ENCODE results near the gene LENEP. TPM values are rescaled to one million over a fixed set of nuclear protein-coding genes. Genes with fewer than 3 reads are reported as not detected.
A peak's percentile ranks its signal among the peaks of the same experiment; 100 is the strongest.

LENEP gene
- total RNA-seq, 1 donor from 2014 or later: not detected

GRCh38 chr1:155022136-155022926, 28.9 kb downstream of the LENEP start:
- H3K36me3 ChIP-seq: no peaks in the 10 kb centered on the region
- no peak for TF ChIP-seq CTCF (IDR thresholded peaks at IDR 0.05)

DNA sequence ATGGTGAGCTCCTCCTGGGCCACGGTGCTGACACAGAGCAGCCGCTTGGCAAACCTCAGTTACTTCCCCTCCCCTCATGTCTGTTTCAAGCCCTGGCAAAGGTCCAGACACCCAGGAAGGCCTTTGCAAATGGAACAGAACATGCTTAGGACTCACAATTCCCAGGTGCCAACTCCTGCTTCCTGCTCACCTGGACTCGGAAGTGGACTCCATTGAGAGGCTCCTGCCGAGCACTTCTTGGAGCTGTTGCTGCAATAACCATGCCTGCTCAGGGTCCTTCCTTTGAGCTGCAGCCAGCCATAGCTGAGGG, 29.5 kb downstream of the LENEP start:
- ATAC-seq (peak; percentile 31 to 46), DNase-seq (no peak)
- peaks cover 16% of the 10 kb centered on the region for H3K4me1 ChIP-seq
- intact Hi-C loops (cut with DNase I): no loop called here
- no peak for TF ChIP-seq CTCF (IDR thresholded peaks at IDR 0.05)
- no peak overlapping the region for H3K4me3 ChIP-seq
- no peaks in the 10 kb centered on the region for H3K27me3 ChIP-seq (ENCODE audit: low read depth)
- H3K9me3 ChIP-seq: no peaks in the 10 kb centered on the region
- no peaks in the 10 kb centered on the region for H3K36me3 ChIP-seq
- H3K27ac ChIP-seq: no peak overlapping the region

More at GRCh38 chr1:155022136-155022926, 28.9 kb downstream of the LENEP start:
- Histone ChIP-seq H3K4me3 (no peak overlapping the region), H3K27ac (no peak overlapping the region), H3K9me3 (no peaks in the 10 kb centered on the region), H3K27me3 (ENCODE audit: low read depth) (no peaks in the 10 kb centered on the region), H3K4me1 (peaks cover 21% of the 10 kb centered on the region)
- DNase-seq (no peak), ATAC-seq (no peak)
- intact Hi-C loops (cut with DNase I): no loop called here

- no peak overlapping the region for H3K27ac ChIP-seq
- no peak for TF ChIP-seq CTCF (IDR thresholded peaks at IDR 0.05)
- DNase-seq: no peak
- no peaks in the 10 kb centered on the region for H3K36me3 ChIP-seq
- no peak for ATAC-seq
- peaks cover 8% of the 10 kb centered on the region for H3K4me1 ChIP-seq
- H3K9me3 ChIP-seq: no peaks in the 10 kb centered on the region
- H3K4me3 ChIP-seq: no peak overlapping the region
- intact Hi-C loops (cut with DNase I): no loop called here
- no peaks in the 10 kb centered on the region for H3K27me3 ChIP-seq (ENCODE audit: low read depth)
These were observed 30.2 kb downstream of the LENEP start for GRCh38 chr1:155023627-155024026.

- no peak for ATAC-seq
- Histone ChIP-seq H3K9me3 (no peaks in the 10 kb centered on the region), H3K36me3 (no peaks in the 10 kb centered on the region), H3K27ac (no peak overlapping the region), H3K4me3 (no peak overlapping the region), H3K27me3 (ENCODE audit: low read depth) (no peaks in the 10 kb centered on the region), H3K4me1 (peaks cover 1% of the 10 kb centered on the region)
- TF ChIP-seq CTCF (IDR thresholded peaks at IDR 0.05): no peak
- DNase-seq: no peak
- intact Hi-C loops (cut with DNase I): no loop called here
These were observed 30.9 kb downstream of the LENEP start for GRCh38 chr1:155024315-155024714.

DNA sequence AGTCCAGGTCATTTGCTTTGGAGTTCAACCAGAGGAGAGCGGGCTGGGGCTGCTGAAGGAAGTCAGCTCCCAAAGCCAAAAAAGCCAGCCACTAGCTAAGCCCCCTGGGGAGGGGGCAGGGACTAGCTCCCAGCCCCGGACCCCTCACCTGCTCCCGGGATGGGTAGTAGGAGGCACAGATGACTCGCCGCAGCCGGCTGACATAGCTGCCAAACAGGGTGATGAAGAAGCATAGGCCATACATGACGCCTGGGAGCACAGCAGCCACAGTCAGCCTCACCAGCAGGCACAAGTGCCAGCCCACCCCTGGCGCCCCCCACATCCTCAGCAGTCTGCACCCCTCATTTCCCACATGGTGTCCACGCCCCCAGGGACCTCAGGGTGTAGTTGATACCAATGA, 32.8 kb downstream of the LENEP start:
- H3K27ac ChIP-seq: no peak overlapping the region
- H3K36me3 ChIP-seq: no peaks in the 10 kb centered on the region
- no peak overlapping the region for H3K4me3 ChIP-seq
- no peaks in the 10 kb centered on the region for H3K9me3 ChIP-seq
- intact Hi-C loops (cut with DNase I): no loop called here
- TF ChIP-seq CTCF (IDR thresholded peaks at IDR 0.05): no peak
- no peaks in the 10 kb centered on the region for H3K4me1 ChIP-seq
- DNase-seq (no peak), ATAC-seq (no peak)
- no peaks in the 10 kb centered on the region for H3K27me3 ChIP-seq (ENCODE audit: low read depth)

Measured in lower lobe of right lung (tissue), 2 donors.